Fibroblast of the aortic adventitia (primary cell): Measurements from ENCODE around the gene MRPL36. TPM values are rescaled to one million over a fixed set of nuclear protein-coding genes. Genes with fewer than 3 reads are reported as not detected.

ENCODE experiments used
- DNase-seq: peaks from one replicate; pipeline ENCODE4 v3.0.0-alpha.2; 2010; ENCODE audit warnings: low read depth
- H3K4me3 ChIP-seq: 2 replicates; pipeline ENCODE4 v1.5.1; 2011; ENCODE audit warnings: low read depth, mild to moderate bottlenecking, control low read depth, low read length, moderate library complexity
- CTCF ChIP-seq: IDR thresholded peaks from 2 replicates; pipeline ENCODE4 v1.5.1; 2011; ENCODE audit warnings: mild to moderate bottlenecking, low read length, control low read depth, inconsistent platforms; ENCODE audit not compliant: insufficient read depth
- total RNA-seq: library from RNA; depleted of rRNA; stranded (reverse); fragments of >200 nt; gene quantifications from 2 replicates; pipeline ENCODE4 v1.2.3, GENCODE V29; 2012; ENCODE audit warnings: low replicate concordance

Gene MRPL36
- total RNA-seq, 1 donor = 47.9 TPM

GRCh38 chr5:1824109-1824821, 24.6 kb upstream of the MRPL36 start:
- no peak overlapping the region for H3K4me3 ChIP-seq
- DNase-seq = no peak
- TF ChIP-seq CTCF = no peak

GRCh38 chr5:1823381-1824034, 23.9 kb upstream of the MRPL36 start:
- H3K4me3 ChIP-seq = no peak overlapping the region
- no peak for DNase-seq
- no peak for TF ChIP-seq CTCF

- no peak for TF ChIP-seq CTCF
Observed at GRCh38 chr5:1821862-1822261, 22.2 kb upstream of the MRPL36 start.

GRCh38 chr5:1820926-1821325, 21.3 kb upstream of the MRPL36 start:
- no peak for DNase-seq
- TF ChIP-seq CTCF = no peak
- H3K4me3 ChIP-seq = no peak overlapping the region

More at GRCh38 chr5:1821862-1822261, 22.2 kb upstream of the MRPL36 start:
- DNase-seq = no peak
- H3K4me3 ChIP-seq = no peak overlapping the region

- no peak for TF ChIP-seq CTCF
Observed at GRCh38 chr5:1820381-1820780, 20.7 kb upstream of the MRPL36 start.

GRCh38 chr5:1819458-1819857, 19.8 kb upstream of the MRPL36 start:
- TF ChIP-seq CTCF = no peak
- no peak overlapping the region for H3K4me3 ChIP-seq
- no peak for DNase-seq

More at GRCh38 chr5:1820381-1820780, 20.7 kb upstream of the MRPL36 start:
- H3K4me3 ChIP-seq = no peak overlapping the region
- DNase-seq = no peak
